Adrenal gland (tissue), 5 donors: ENCODE measurements around the gene NELFCD.

ENCODE experiments used
- POLR2A ChIP-seq, 2 donors: fragments of 450-650 bp; IDR thresholded peaks; one replicate each; pipeline ENCODE4 v1.6.1; 2017; ENCODE audit warnings: antibody characterized with exemption in 2 of 2, mild to moderate bottlenecking in 2 of 2, moderate library complexity in 1 of 2
- TF ChIP-seq, protein P1 (sequence below), 6 experiments: fragments of 450-650 bp in 4 of 6; fragments of 200-600 bp in 2 of 6; sonication (generic) in 1 of 6; IDR thresholded peaks; 1 replicate in 5 of 6; 2 replicates in 1 of 6; pipeline versions ENCODE4 v1.5.1 to v1.8.0; 2016 to 2021; ENCODE audit warnings: antibody characterized with exemption in 6 of 6, mild to moderate bottlenecking in 2 of 6, moderate library complexity in 1 of 6
- donor health status: DM: no; HTN: no; CAD: no.

DNA sequence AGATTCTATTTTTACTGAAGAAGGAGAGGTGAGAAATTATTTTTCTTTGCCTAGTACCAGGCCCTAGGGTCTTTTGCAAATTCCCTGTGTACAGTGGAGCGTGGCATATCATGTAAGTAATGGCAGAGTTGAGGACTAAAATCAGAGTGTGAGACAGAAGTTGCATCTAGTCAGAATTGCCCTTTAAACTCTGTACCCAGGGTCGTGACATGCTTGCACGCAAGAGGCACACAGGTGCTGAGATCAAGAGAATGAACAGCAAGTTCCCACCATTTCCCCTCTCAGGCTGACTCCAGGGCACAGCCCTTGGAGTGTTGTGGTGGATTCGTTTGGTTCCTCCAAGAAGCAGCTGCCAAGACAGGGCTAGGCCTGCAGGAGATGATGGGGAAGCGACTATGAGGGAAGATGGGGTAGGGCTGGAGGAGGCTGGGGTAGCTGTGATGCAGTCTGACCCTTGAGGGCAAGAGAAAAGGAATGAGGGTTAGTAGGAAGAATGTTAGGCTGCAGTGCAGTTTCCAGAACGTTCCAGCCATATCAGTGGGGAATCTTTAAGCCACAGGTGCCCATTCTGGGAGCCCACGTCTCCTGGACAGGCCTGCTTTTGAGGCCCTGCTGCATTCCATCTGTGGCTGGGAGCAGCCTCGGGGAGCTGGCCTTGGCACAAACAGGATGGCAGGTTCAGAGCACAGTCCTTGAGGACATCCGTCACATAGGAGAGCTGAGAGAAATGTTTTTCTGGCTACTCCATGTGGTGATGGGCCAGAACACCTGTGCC lies 6.9 kb downstream of the NELFCD start:
- TF ChIP-seq, protein P1, sequence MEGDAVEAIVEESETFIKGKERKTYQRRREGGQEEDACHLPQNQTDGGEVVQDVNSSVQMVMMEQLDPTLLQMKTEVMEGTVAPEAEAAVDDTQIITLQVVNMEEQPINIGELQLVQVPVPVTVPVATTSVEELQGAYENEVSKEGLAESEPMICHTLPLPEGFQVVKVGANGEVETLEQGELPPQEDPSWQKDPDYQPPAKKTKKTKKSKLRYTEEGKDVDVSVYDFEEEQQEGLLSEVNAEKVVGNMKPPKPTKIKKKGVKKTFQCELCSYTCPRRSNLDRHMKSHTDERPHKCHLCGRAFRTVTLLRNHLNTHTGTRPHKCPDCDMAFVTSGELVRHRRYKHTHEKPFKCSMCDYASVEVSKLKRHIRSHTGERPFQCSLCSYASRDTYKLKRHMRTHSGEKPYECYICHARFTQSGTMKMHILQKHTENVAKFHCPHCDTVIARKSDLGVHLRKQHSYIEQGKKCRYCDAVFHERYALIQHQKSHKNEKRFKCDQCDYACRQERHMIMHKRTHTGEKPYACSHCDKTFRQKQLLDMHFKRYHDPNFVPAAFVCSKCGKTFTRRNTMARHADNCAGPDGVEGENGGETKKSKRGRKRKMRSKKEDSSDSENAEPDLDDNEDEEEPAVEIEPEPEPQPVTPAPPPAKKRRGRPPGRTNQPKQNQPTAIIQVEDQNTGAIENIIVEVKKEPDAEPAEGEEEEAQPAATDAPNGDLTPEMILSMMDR (IDR thresholded peaks at IDR 0.05): no peak
- no peak for TF ChIP-seq POLR2A (IDR thresholded peaks at IDR 0.05)
